Suppressor macrophage (primary cell): ENCODE measurements around the gene RASGRF2.
A peak's percentile ranks its signal among the peaks of the same experiment; 100 is the strongest.

Experiments used
- DNase-seq, 4 experiments: peaks; one replicate each; pipeline ENCODE4 v3.0.0-alpha.2; 2020 to 2022

RASGRF2 gene

DNA sequence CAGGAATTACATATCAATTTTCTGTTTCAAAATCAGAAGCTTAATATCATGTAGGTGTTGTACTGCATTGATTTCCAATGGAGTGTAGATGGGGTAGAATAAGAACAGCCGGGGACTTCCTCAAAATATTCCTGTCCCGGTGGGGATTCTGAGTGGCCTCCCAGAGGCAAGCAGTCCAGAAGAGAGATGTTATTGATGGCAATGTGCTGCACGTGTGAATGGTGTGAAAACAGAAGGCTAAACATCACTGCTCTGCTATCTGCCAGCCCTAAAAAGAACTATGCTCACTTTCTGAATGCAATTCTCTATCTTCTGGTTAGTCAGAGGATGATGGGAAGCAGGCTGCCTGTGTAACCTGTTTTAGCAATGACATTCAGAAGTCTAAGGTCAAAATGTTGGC, 181.9 kb downstream of the RASGRF2 start:
- DNase-seq, result no peak

DNA sequence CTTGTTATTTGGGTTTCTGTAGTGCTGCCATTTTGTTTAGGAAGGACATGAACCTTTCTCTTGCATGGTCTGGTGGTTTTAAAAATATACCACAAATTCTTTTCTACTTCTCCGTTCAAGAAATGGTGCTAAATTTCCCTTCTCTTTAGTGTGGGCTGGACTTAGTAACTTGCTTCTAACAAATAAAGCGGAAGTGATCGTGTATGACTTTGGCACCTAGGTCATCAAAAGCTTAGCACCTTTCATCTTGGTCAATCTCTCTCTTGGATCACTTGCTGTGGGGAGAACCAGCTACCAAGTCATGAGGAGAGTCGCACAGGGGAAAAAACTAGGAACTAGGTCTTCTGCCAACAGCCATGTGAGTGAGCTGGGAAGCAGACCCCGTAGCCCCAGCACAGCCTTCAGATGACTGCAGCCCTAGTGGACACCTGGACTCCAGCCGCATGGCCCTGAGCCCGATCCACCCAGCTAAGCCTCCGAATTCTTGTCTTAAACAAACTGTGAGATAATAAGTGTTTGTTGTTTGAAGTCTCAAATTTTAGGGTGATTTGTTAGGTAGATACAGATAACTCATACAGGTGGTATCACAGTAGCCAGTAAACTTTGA, 185.3 kb downstream of the RASGRF2 start:
- no peak for DNase-seq

DNA sequence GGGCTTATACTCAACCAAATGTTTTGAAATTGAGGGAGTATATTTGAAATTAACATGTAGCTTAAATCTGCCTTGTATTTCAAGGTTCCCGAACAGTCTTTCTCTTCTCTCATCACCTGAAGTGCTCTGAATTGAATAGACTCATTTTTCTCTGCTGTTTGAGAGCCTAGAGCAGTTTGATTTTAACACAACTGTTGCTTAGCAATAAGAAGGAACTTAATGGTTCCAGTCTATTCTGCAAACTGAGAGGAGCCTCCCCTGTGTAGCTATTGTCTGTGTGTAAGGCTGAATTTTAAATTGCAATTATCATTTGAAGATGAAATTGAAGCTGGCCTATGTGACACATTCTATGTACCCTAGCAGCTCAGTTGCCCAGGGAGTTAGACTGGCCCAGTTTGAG, 185.9 kb downstream of the RASGRF2 start:
- no peak for DNase-seq

DNA sequence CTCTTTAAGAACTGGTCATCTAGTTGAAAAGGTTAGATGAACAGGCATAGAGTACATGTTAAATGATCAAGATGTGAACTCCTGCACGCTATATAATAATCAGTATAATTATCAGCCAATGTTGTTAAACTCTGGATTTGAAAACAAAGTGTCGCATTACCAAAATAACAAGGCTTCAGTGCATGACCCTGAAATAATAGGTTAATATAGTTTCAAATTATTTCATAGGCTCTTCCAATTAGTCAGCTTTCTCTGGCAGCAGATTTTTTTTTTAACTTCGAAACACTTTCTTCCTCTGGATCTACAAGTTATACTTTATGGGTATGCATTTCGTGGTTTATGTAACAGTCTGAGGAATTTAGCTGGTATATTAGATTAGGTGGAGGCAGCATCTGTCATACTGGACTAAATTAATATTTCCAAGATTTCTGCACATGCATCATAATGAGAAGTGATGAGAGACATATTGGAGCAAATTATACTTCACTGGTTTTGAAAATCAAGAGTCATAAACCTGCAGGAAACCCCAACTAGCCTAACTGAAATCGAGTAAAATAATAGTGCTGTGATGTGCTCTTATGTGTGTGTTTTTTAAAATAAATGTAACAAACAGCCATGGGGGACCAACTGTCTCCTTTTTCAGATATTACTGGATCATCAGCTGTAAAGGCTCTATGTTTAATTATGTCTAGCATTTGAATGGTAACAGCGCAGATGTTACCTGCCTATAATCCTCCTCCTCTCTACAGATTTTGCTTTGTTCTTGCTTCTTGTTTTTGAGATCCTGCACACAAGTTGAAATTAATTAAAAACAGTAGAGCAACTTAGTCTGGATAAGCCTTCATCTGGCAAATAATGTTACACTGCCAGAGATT, 187.1 kb downstream of the RASGRF2 start:
- no peak for DNase-seq

DNA sequence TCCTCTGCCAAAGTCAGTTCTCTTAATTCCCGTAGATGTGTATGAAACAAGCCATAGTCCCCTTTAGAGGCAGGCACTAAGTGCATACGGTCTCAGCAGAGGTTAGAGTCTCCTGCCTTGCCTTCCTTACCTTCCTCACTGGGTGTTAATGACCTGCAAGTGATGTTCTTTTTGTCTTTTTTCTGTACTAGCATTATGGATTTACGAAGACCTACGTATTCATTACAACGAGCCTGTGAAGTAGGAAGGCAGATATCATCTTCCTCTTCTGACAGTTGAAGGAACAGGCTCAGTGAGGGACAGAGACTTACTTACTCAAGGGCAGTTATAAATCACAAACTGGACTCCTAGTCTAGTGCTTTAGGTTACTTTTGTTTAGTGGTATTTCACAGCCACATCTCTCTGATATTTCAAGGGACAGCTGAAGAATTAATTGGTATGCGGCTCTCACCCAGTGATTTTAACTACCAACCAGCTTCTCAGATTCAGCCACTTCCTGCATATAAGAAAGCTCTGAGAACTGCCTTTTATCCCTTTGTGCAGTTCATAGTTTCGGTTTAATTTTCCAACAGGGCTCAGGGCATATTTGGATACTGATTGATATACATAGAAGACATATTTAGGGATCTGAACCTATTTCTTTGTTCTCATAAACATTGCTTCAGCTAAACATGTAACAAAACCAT, 187.9 kb downstream of the RASGRF2 start:
- DNase-seq, result no peak

DNA sequence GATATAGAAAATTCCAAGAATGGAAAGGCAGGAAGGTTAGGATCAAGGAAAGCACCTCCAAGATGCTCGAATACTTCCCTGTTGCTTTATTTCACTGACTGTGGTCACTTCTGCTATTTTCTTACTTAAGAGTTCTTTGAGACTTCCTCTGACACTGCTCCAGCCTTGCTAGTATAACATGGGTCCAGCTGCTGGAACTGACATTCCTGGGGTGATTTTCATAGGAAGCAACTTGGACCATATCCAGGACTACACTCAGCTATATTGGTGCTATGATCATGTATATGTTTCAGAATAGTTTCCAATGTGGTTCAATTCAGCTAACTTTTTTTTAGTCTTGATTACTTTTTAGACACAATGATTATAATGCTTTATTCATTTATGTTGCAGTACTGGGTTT, 191.4 kb downstream of the RASGRF2 start:
- DNase-seq, result peak in 2 of 4 experiments; percentile 4 to 24

DNA sequence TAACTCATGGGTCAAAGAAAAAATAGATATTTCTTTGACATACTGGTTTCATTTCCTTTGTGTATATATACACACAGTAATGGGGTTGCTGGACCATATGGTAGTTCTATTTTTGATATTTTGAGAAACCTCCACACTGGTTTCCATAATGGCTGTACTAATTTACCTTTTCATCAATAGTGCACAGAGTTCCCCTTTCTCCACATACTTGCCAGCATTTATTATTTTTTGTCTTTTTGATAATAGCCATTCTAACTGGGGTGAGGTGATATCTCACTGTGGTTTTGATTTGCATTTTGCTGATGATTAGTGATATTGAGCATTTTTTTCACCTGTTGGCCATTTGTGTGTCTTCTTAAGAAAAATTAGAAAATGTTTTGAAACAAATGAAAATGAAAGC, 194.6 kb downstream of the RASGRF2 start:
- no peak for DNase-seq

DNA sequence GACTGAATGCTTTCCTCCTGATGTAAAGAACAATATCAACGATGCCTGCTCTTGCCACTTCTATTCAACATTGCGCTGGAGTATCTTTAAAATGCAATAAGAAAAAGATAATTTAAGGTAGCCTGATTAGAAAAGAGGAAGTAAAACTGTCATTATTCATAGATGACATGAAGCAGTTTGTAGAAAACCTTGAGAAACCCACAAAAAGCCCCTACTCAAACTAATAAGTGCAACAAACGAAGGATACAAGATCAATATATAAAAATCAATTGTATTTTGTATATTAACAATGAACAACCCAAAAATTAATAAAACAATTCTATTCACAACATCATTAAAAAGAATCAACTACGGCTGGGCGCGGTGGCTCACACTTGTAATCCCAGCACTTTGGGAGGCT, 196.6 kb downstream of the RASGRF2 start:
- DNase-seq, result no peak

DNA sequence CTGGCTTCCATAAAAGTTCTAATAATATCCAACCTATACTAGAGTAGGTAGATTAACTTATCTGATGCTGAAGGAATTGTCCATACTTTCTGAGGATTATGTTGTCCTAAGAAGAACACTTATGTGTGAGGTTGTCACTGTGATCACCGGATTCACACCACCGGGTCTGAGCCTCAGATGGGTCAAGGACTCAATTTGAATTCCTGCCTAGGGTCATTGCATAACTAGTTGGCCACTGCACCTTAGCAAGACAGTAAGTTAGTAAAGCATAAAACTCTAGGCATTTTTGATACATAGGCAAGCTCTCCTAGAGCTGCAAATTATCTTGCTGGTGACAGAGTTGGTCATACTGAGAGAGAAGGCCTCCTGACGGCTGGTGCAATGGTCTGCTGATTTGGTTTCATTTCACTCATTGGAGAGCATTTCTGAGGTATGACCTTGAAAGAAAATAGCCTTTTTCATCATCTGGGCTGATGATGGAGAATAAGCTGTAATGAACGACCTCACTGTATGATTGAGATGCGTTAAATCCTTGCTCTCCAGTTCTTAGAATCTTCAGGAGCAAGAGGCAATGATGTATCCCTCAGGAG, 200.9 kb downstream of the RASGRF2 start:
- no peak for DNase-seq

GRCh38 chr5:81162501-81162900, 202.3 kb downstream of the RASGRF2 start:
- DNase-seq, result no peak

DNA sequence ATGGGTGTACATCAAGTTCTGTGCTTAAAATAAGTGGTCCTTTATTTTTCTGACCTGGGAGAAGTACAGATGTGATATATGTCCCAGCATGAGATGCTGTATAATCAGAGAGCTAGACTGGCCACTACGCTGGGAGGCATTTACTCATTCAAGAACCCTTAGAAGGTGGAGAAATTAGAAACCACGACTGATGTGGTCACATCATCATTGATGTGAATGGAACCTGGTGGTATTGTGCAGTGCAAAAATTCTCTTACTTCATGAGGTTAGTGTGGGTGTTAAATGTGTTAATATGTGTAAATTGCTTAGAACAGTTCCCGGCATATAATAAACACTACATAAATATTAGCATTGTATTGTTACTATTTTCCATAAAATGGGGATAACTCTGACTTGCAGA, 203.5 kb downstream of the RASGRF2 start:
- DNase-seq, result no peak

- no peak for DNase-seq
These were observed 204.3 kb downstream of the RASGRF2 start for GRCh38 chr5:81164476-81164875.

DNA sequence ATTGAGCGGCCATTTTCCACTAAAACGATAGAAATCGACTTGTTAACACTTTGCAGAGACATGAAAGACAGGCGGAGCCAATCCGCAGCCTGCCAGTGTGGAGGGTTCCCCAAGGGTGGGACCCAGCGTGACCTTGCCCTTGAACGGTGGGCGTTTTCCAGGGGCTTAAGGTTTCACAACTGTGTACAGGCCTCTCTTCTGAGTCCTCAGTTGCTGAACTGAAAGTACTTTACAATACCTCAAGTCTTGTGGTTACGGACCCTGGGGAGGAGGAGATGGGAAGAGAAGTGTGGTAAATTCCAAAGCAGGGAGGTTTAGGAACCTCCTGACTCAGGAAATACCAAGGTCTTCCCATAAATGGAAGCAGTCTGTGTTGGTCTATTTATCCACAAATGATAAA, 204.8 kb downstream of the RASGRF2 start:
- DNase-seq, result no peak

- peak; percentile 29 to 45 (median 40) for DNase-seq
These were observed 205.4 kb downstream of the RASGRF2 start for GRCh38 chr5:81165493-81166119.

DNA sequence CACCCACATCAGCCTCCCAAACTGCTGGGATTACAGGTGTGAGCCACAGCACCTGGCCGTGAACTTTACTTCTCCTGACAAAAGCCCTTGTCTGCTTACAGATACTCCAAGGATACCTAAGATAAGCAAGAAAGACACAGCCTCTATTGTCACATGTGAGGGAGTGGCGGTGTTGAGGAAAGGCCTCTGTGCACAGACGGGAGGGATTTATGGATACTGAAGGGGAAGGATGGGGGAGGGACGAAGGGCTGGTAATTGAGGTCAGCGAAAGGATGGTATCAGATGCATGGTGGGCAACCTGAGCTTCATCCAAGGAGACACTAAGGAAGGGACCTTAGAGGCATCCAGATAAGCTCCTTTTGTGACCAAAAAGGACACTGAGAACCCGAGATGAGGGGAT, 206.3 kb downstream of the RASGRF2 start:
- DNase-seq, result no peak

DNA sequence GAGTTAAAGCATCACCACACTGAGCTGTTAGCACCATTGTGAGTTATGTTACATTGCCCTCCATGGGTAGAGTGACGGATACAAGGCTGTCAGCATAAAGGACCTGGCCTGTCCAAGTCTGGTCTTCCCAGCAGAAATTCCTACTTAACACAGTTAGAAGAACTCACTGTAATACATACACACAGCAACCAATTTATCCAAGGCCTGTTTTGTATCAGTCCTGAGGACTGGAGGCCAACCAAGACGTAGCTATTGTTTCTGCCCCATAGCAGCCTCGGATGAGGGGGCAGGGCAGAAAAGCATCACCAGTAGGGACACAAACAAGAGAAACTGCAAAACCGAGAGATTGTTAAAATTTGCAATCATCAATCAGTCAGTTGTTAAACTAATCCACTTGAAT, 206.9 kb downstream of the RASGRF2 start:
- DNase-seq, result no peak

DNA sequence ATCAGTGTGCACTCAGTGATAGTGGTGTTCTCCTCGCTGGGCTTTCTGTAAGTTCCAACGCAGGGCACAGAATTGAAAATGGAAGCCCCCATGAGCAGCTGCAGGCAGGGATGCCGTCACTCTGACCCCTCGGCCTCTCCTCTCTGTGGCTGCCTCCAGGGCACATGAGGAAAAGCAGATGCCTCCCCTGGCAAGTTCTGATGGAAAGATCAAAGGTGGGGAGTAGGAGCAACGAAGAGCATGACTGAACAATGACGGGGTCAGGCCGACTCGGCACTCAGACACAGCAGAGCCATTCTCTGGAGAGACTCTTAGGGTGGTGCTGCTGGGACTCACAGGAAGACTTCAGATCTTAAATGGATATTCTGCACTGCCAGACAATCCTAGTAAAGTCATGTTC, 207.4 kb downstream of the RASGRF2 start:
- DNase-seq, result no peak

DNA sequence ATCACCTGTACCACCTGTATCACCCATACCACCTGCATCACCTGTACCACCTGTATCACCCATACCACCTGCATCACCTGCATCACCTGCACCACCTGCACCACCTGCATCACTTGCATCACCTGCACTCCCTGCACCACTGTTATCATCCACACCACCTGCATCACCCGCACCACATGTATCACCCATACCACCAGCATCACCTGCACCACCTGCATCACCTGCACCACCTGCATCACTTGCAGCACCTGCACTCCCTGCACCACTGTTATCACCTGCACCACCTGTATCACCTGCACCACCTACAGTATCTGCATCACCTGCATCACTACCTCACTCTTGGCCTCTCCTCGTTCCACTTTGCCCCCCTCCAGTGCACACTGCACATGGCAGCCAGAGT, 209.8 kb downstream of the RASGRF2 start:
- DNase-seq, result no peak

GRCh38 chr5:81171769-81172168, 211.6 kb downstream of the RASGRF2 start:
- DNase-seq, result no peak

DNA sequence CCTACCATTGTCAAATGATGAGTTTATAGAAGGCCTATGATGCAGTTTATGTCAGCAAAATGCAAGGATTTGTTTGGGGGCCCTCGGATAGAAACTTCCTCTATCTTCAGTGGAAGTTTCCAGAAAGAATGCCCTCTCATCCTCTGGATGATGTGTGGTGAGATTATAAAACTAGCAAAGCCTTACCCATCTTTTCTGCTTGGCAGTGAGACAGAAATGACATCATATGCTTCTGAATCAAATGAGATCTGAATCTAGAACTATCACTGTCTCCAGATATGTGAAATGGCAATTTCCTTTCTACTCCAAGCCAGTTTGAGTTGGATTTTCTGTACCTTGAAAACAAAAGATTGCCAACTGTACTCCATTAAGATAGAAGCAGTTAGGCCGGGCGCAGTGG, 212.5 kb downstream of the RASGRF2 start:
- no peak for DNase-seq

DNA sequence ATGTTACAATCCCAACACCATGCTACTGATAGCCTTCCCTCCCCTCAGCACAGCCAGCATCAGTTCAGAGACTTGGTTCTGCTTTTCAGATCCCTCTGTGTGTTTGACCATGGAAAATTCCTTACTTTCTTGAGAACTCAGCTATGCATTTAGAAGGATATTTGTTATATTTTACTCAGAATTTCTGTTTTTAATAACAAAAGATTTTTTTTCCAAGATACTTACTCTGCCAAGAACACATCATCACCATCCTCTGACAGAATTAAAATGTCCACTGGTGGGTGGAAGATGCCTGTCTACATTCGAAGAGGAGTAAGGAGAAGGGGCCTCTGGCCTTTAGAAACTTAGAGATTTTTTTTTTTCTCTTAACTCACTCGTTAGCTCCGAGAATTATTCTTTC, 216.9 kb downstream of the RASGRF2 start:
- no peak for DNase-seq

GRCh38 chr5:81179959-81180358, 219.8 kb downstream of the RASGRF2 start:
- no peak for DNase-seq
